Sigmoid colon (tissue), 7 donors: ENCODE measurements around the gene NNT. TPM values are rescaled to one million over a fixed set of nuclear protein-coding genes. Genes with fewer than 3 reads are reported as not detected.
"Not testable (repeated sequence)": the region's sequence is repeated elsewhere in the genome, so short reads cannot be mapped to it uniquely, and the experiment has no call there.

Experiments used
- DNase-seq: peaks from one replicate; pipeline ENCODE4 v3.0.0-alpha.2; 2019
- H3K27ac ChIP-seq, 4 donors: fragments of 200-600 bp; sonication (generic); one replicate each; pipeline ENCODE4 v1.5.1; 2016 to 2019; ENCODE audit warnings: mild to moderate bottlenecking in 1 of 4
- H3K27me3 ChIP-seq, 3 donors: fragments of 200-600 bp; sonication (generic); one replicate each; pipeline ENCODE4 v1.5.1; 2019; ENCODE audit warnings: mild to moderate bottlenecking in 1 of 3
- H3K36me3 ChIP-seq, 4 donors: fragments of 200-600 bp; sonication (generic); one replicate each; pipeline ENCODE4 v1.5.1; 2016 to 2019
- H3K4me1 ChIP-seq, 4 donors: fragments of 200-600 bp; sonication (generic); one replicate each; pipeline ENCODE4 v1.5.1; 2017 to 2019
- H3K4me3 ChIP-seq, 4 donors: fragments of 200-600 bp; sonication (generic); one replicate each; pipeline ENCODE4 v1.5.1; 2017 to 2019; ENCODE audit warnings: mild to moderate bottlenecking in 2 of 4, moderate library complexity in 1 of 4
- H3K9me3 ChIP-seq, 4 donors: fragments of 200-600 bp in 3 of 4; sonication (generic) in 3 of 4; one replicate each; pipeline versions ENCODE4 v1.5.1 to v1.6.1; 2013 to 2019
- EP300 ChIP-seq, 4 donors: sonication (generic); formaldehyde crosslinking; IDR thresholded peaks; one replicate each; pipeline ENCODE4 v1.6.1; 2017; ENCODE audit warnings: antibody characterized with exemption in 4 of 4
- POLR2A ChIP-seq, 2 donors: fragments of 450-650 bp; IDR thresholded peaks; one replicate each; pipeline ENCODE4 v1.6.1; 2016; ENCODE audit warnings: antibody characterized with exemption in 2 of 2, mild to moderate bottlenecking in 2 of 2, moderate library complexity in 2 of 2
- POLR2AphosphoS5 ChIP-seq, 4 donors: sonication (generic); formaldehyde crosslinking; IDR thresholded peaks; one replicate each; pipeline ENCODE4 v1.6.1; 2017; ENCODE audit warnings: antibody characterized with exemption in 4 of 4
- WGBS, 2 donors: extraction: QIAGEN DNeasy Blood & Tissue Kit; methylation state at CpG; one replicate each; pipeline ENCODE4 v1.1.7; 2013; 5-methylcytosine and 5-hydroxymethylcytosine counted together
- intact Hi-C: fragments of 100-400 bp; cut with DNase I; formaldehyde crosslinking; loops from one replicate; pipeline ENCODE4 v1.15.1; 2023
- polyA plus RNA-seq, 3 donors: library from polyadenylated mRNA; stranded (reverse); fragments of 200-250 nt; gene quantifications; one replicate each; pipeline ENCODE4 v1.2.3, GENCODE V29; 2013
- total RNA-seq, 4 donors: library from RNA; depleted of rRNA; stranded (reverse); fragments of >200 nt; gene quantifications; one replicate each; pipeline ENCODE4 v1.1.0, GENCODE V29; 2016
- TF ChIP-seq, protein P1 (sequence below), 4 experiments: fragments of 450-650 bp in 3 of 4; fragments of 200-600 bp in 1 of 4; IDR thresholded peaks; one replicate each; pipeline ENCODE4 v1.5.1; 2016 to 2019; ENCODE audit warnings: antibody characterized with exemption in 4 of 4, mild to moderate bottlenecking in 3 of 4, moderate library complexity in 2 of 4
- donor health status: healthy with polysubstance abuse.
- donor health status: Bipolar disorder and iron deficiency.
- donor health status: healthy.

The NNT gene
- total and polyA plus RNA-seq, 7 donors, result 15.7 to 80.3 (median 48.5) TPM

DNA sequence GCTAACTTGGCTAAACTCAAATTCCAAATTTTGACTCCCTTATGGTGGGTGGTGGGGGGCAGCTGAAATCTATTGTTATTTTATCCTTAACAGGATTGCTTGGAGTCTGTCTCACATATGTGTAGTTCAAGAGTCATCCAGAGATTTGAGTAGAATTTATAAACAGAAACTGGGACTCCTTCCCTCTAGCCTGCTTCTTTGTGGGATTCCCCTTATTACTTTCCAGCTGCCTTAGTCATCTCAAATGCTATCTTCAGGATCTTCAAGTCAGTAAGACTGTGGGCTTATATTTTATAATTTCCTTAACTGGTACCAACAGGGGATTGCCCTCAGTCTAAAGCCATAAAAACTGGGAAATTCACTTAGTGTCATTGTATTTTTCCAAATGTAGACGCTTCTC is 55.5 kb downstream of the NNT start:
- H3K36me3 ChIP-seq, result peaks cover 0 to 62% (median 22%) of the 10 kb centered on the region in 4 donors
- no peaks in the 10 kb centered on the region for H3K9me3 ChIP-seq
- peaks cover 0 to 11% (median 8%) of the 10 kb centered on the region in 4 donors for H3K4me1 ChIP-seq
- peak overlapping the region in 3 of 4 donors; percentile 3 to 65 (median 54) for H3K27ac ChIP-seq
- TF ChIP-seq POLR2AphosphoS5 (IDR thresholded peaks at IDR 0.05) (peak in 1 of 4 donors; percentile 14), POLR2A (IDR thresholded peaks at IDR 0.05) (no peak)
- WGBS, 2 donors, result 85 to 91% methylated on average over 1 of the region's 1 CpG
- intact Hi-C loops, result no loop called here
- no peak overlapping the region for H3K4me3 ChIP-seq
- no peaks in the 10 kb centered on the region for H3K27me3 ChIP-seq
- DNase-seq, result no peak

DNA sequence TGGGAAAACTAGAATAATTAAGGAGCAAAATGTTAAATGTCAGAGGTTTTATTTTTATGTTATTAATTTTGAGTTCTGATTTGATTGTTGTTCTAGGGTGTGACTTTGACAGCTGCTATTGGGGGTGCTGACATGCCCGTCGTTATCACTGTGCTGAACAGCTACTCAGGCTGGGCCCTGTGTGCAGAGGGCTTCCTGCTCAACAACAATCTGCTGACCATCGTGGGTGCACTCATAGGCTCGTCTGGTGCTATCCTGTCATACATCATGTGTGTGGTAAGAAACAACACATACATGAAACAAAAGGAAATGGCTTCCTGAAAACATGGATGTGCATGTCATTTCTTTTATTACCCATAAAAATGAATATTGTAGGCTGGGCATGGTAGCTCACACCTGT is 56.1 kb downstream of the NNT start:
- H3K36me3 ChIP-seq, result peaks cover 0 to 56% (median 22%) of the 10 kb centered on the region in 4 donors
- WGBS, 2 donors, result 82 to 90% methylated on average over 4 of the region's 4 CpGs
- H3K9me3 ChIP-seq, result no peaks in the 10 kb centered on the region
- no peaks in the 10 kb centered on the region for H3K27me3 ChIP-seq
- TF ChIP-seq POLR2A (IDR thresholded peaks at IDR 0.05) (no peak), EP300 (IDR thresholded peaks at IDR 0.05) (no peak), POLR2AphosphoS5 (IDR thresholded peaks at IDR 0.05) (no peak)
- TF ChIP-seq, protein P1, sequence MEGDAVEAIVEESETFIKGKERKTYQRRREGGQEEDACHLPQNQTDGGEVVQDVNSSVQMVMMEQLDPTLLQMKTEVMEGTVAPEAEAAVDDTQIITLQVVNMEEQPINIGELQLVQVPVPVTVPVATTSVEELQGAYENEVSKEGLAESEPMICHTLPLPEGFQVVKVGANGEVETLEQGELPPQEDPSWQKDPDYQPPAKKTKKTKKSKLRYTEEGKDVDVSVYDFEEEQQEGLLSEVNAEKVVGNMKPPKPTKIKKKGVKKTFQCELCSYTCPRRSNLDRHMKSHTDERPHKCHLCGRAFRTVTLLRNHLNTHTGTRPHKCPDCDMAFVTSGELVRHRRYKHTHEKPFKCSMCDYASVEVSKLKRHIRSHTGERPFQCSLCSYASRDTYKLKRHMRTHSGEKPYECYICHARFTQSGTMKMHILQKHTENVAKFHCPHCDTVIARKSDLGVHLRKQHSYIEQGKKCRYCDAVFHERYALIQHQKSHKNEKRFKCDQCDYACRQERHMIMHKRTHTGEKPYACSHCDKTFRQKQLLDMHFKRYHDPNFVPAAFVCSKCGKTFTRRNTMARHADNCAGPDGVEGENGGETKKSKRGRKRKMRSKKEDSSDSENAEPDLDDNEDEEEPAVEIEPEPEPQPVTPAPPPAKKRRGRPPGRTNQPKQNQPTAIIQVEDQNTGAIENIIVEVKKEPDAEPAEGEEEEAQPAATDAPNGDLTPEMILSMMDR (IDR thresholded peaks at IDR 0.05), result no peak
- peak overlapping the region in 3 of 4 donors; percentile 3 to 65 (median 54) for H3K27ac ChIP-seq
- H3K4me3 ChIP-seq, result no peak overlapping the region
- H3K4me1 ChIP-seq, result peaks cover 0 to 16% (median 11%) of the 10 kb centered on the region in 4 donors
- no peak for DNase-seq
- intact Hi-C loops, result no loop called here

DNA sequence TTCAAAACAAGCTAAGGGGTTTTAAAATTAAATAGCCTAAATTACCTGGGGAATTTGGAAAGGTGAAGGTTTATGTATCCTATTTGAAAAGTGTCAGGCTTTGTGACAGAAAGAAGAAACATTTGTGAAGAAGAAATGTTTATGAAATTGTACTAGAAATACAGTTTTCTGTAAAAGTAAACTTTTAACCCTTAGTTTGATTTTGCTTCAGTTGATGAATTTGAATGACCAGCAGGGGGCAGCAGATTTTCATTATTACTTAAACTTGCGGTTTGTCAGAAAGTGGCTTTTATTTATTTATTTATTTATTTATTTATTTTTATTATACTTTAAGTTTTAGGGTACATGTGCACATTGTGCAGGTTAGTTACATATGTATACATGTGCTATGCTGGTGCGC is 58.1 kb downstream of the NNT start:
- peaks cover 0 to 40% (median 19%) of the 10 kb centered on the region in 4 donors for H3K36me3 ChIP-seq
- H3K27ac ChIP-seq, result no peak overlapping the region
- TF ChIP-seq, protein P1 (IDR thresholded peaks at IDR 0.05), result peak in 2 of 4 experiments; percentile 34 to 42
- TF ChIP-seq POLR2A (IDR thresholded peaks at IDR 0.05) (no peak), EP300 (IDR thresholded peaks at IDR 0.05) (no peak)
- H3K9me3 ChIP-seq, result no peaks in the 10 kb centered on the region
- WGBS, 2 donors, result 36 to 78% methylated on average over 1 of the region's 2 CpGs
- intact Hi-C loops, result no loop called here
- no peak overlapping the region for H3K4me3 ChIP-seq
- peaks cover 0 to 26% (median 18%) of the 10 kb centered on the region in 4 donors for H3K4me1 ChIP-seq
- DNase-seq, result no peak
- H3K27me3 ChIP-seq, result no peaks in the 10 kb centered on the region

DNA sequence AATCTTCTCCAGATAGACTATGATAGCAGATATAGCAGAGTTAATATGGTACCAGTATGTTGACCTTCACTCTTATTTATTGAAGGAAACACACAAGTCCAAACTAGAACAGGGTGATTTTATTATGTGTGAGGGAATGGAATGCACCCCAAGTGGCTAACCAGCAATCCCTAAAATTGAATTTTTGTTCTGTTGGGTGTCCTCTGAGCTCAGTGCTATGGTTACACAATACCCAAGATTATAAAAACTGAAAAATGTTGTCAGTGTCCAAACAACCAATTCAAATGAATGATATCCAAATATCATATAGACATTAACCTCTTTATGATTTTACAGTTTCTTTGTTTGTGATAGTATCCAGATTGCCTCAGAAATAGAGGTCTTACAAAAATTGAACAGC is 60.9 kb downstream of the NNT start:
- Histone ChIP-seq H3K36me3 (peaks cover 0 to 19% (median 11%) of the 10 kb centered on the region in 4 donors), H3K27ac (peak overlapping the region in 2 of 4 donors; percentile 17 to 33)
- TF ChIP-seq POLR2AphosphoS5 (IDR thresholded peaks at IDR 0.05) (no peak), EP300 (IDR thresholded peaks at IDR 0.05) (no peak), POLR2A (IDR thresholded peaks at IDR 0.05) (no peak)
- TF ChIP-seq, protein P1 (IDR thresholded peaks at IDR 0.05), result no peak

DNA sequence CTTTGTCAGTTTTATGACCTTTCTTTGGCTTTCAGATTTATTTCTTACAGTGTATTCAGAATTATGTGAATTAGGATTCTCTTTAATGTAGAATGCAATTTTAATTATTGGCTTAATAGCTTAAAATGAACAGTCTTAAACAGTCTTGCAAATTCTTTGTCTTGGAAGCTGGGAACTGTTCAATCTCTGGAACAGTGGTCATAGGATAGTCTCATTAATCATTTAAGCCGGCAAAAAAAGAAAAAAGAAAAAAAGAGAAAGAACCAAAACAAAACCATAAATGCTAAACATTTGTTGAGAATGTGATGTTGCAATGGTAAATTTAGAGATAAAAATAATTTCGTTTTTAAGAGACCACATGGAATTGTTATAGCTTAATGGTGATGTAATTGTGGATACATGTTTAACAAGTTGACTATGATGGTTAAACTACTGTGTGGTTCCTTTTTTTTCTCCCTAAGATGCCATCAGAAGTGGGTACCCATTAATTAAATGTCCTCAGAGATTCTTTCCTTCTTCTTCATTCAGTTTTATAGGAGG is 61.6 kb downstream of the NNT start:
- WGBS, 2 donors, result 67 to 84% methylated on average over 2 of the region's 2 CpGs
- H3K36me3 ChIP-seq, result peaks cover 0 to 13% (median 5%) of the 10 kb centered on the region in 4 donors
- peaks cover 0 to 16% (median 10%) of the 10 kb centered on the region in 4 donors for H3K4me1 ChIP-seq
- peak overlapping the region in 2 of 4 donors; percentile 17 to 33 for H3K27ac ChIP-seq
- TF ChIP-seq, protein P1 (IDR thresholded peaks at IDR 0.05), result no peak
- TF ChIP-seq POLR2A (IDR thresholded peaks at IDR 0.05) (no peak), POLR2AphosphoS5 (IDR thresholded peaks at IDR 0.05) (no peak), EP300 (IDR thresholded peaks at IDR 0.05) (no peak)
- DNase-seq, result no peak
- no peaks in the 10 kb centered on the region for H3K27me3 ChIP-seq
- no peaks in the 10 kb centered on the region for H3K9me3 ChIP-seq
- no peak overlapping the region for H3K4me3 ChIP-seq
- intact Hi-C loops, result no loop called here

More for the DNA sequence above, 60.9 kb downstream of the NNT start:
- intact Hi-C loops, result no loop called here
- no peaks in the 10 kb centered on the region for H3K27me3 ChIP-seq
- H3K9me3 ChIP-seq, result no peaks in the 10 kb centered on the region
- no peak overlapping the region for H3K4me3 ChIP-seq
- H3K4me1 ChIP-seq, result peaks cover 0 to 18% (median 12%) of the 10 kb centered on the region in 4 donors
- no peak for DNase-seq

DNA sequence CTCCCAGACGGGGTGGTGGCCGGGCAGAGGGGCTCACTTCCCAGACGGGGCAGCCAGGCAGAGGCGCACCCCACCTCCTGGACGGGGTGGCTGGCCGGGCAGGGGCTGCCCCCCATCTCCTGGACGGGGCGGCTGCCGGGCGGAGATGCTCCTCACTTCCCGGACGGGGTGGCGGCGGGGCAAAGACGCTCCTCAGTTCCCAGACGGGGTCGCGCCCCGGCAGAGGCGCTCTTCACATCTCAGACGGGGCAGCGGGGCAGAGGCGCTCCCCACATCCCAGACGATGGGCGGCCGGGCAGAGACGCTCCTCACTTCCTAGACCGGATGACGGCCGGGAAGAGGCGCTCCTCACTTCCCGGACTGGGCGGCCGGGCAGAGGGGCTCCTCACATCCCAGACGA is 62.8 kb downstream of the NNT start:
- peaks cover 0 to 16% (median 10%) of the 10 kb centered on the region in 4 donors for H3K4me1 ChIP-seq
- H3K27ac ChIP-seq, DNase-seq, H3K4me3 ChIP-seq, H3K27me3 ChIP-seq, H3K36me3 ChIP-seq, intact Hi-C loops, H3K9me3 ChIP-seq: not testable (repeated sequence)
- WGBS, 2 donors, result 94 to 98% methylated on average over 35 of the region's 35 CpGs

DNA sequence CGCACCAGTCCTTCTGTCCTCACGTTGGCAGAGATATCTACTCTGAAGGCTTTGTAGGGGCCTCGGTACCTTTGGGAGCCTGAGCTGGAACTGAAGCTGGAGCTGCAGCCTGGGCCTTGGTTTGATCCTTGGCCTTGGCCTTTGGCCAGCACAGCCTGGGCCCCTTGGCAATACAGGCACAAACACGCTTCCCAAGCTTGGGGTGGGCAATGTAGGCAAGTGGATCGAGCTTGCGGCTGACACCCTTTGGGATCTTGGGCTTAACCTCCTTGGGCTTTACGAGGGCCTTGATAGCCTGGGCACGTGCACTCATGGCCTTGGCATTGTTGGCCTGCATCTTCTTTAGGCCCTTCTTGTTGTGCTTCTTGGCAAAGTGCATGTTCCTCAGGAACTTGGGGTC is 63.7 kb downstream of the NNT start:
- H3K36me3 ChIP-seq, result not testable (repeated sequence)

DNA sequence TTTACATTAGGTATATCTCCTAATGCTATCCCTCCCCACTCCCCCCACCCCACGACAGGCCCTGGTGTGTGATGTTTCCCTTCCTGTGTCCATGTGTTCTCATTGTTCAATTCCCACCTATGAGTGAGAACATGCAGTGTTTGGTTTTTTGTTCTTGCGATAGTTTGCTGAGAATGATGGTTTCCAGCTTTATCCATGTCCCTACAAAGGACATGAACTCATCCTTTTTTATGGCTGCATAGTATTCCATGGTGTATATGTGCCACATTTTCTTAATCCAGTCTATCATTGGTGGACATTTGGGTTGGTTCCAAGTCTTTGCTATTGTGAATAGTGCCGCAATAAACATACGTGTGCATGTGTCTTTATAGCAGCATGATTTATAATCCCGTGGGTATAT is 64.4 kb downstream of the NNT start:
- WGBS, 2 donors, result 97 to 99% methylated on average over 5 of the region's 5 CpGs
- H3K9me3 ChIP-seq, H3K4me3 ChIP-seq, intact Hi-C loops, H3K27ac ChIP-seq, DNase-seq, H3K27me3 ChIP-seq, H3K36me3 ChIP-seq: not testable (repeated sequence)
- H3K4me1 ChIP-seq, result peaks cover 0 to 16% (median 10%) of the 10 kb centered on the region in 4 donors

More for the DNA sequence above, 63.7 kb downstream of the NNT start:
- H3K9me3 ChIP-seq, H3K27ac ChIP-seq, H3K27me3 ChIP-seq, intact Hi-C loops, H3K4me3 ChIP-seq, DNase-seq: not testable (repeated sequence)
- 93 to 99% methylated on average over 8 of the region's 8 CpGs for WGBS, 2 donors
- H3K4me1 ChIP-seq, result peaks cover 0 to 16% (median 10%) of the 10 kb centered on the region in 4 donors
